Measurements from ENCODE around the gene EIF1AD.

DNA sequence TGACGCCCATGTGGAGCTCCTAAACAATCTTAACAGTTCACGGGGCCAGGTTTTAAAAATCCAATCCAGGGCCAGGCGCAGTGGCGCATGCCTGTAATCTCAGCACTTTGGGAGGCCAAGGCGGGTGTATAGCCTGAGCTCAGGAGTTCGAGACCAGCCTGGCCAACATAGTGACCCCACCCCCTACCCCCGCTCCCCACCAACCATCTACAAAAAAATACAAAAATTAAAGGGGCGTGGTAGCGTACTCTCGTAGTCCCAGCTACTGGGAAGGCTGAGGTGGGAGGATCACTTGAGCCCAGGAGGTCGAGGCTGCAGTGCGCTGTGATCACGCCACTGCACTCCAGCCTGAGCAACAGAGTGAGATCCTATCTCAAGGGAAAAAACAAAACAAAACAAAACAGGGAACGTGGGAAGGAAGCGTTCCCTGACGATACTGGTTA is 41.1 kb downstream of the EIF1AD start:
- TF ChIP-seq SUZ12 (IDR thresholded peaks at IDR 0.05; ENCODE audit: low read length) (no peak), POLR2AphosphoS5 (IDR thresholded peaks at IDR 0.05; ENCODE audit: low read depth, low read length) (no peak), RFX5 (IDR thresholded peaks at IDR 0.05; ENCODE audit: borderline replicate concordance, low read depth, low read length) (no peak), EP300 (IDR thresholded peaks at IDR 0.05; ENCODE audit: borderline replicate concordance in 1 of 2, low read depth in 2 of 2, low read length in 2 of 2) (no peak), GABPA (IDR thresholded peaks at IDR 0.05; ENCODE audit: borderline replicate concordance, insufficient read depth, low read length) (no peak)
- TF ChIP-seq, protein P1, sequence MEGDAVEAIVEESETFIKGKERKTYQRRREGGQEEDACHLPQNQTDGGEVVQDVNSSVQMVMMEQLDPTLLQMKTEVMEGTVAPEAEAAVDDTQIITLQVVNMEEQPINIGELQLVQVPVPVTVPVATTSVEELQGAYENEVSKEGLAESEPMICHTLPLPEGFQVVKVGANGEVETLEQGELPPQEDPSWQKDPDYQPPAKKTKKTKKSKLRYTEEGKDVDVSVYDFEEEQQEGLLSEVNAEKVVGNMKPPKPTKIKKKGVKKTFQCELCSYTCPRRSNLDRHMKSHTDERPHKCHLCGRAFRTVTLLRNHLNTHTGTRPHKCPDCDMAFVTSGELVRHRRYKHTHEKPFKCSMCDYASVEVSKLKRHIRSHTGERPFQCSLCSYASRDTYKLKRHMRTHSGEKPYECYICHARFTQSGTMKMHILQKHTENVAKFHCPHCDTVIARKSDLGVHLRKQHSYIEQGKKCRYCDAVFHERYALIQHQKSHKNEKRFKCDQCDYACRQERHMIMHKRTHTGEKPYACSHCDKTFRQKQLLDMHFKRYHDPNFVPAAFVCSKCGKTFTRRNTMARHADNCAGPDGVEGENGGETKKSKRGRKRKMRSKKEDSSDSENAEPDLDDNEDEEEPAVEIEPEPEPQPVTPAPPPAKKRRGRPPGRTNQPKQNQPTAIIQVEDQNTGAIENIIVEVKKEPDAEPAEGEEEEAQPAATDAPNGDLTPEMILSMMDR (IDR thresholded peaks at IDR 0.05; ENCODE audit: control extremely low read depth in 1 of 3, insufficient read depth in 1 of 3, low read depth in 1 of 3, low read length in 3 of 3): no peak

Measured in H1 (cell line).